Neural progenitor cell (in vitro differentiated cells): ENCODE results near the gene KEAP1. TPM values are rescaled to one million over a fixed set of nuclear protein-coding genes. Genes with fewer than 3 reads are reported as not detected.

ENCODE experiments used
- DNase-seq: peaks from one replicate; pipeline ENCODE4 v3.0.0-alpha.2; 2016; ENCODE audit warnings: low spot score
- H2AFZ ChIP-seq: fragments of 200-600 bp; sonication (generic); replicated peaks from 2 replicates; pipeline ENCODE4 v1.6.1; 2016; ENCODE audit warnings: antibody characterized with exemption
- H3F3A ChIP-seq: fragments of 200-600 bp; sonication (generic); 2 replicates; pipeline ENCODE4 v1.6.1; 2016; ENCODE audit warnings: antibody characterized with exemption, low read depth
- H3K27ac ChIP-seq: fragments of 200-600 bp; sonication (generic); 2 replicates; pipeline ENCODE4 v1.5.1; 2016; ENCODE audit warnings: mild to moderate bottlenecking
- H3K27me3 ChIP-seq: fragments of 200-600 bp; sonication (generic); 2 replicates; pipeline ENCODE4 v1.6.1; 2016; ENCODE audit warnings: mild to moderate bottlenecking, moderate library complexity
- H3K36me3 ChIP-seq: fragments of 200-600 bp; sonication (generic); 2 replicates; pipeline ENCODE4 v1.5.1; 2016
- H3K4me1 ChIP-seq: fragments of 200-600 bp; sonication (generic); 2 replicates; pipeline ENCODE4 v1.6.1; 2016; ENCODE audit warnings: mixed run types
- H3K4me2 ChIP-seq: fragments of 200-600 bp; sonication (generic); 2 replicates; pipeline ENCODE4 v1.6.1; 2016
- H3K4me3 ChIP-seq: fragments of 200-600 bp; sonication (generic); 2 replicates; pipeline ENCODE4 v1.5.1; 2016
- H3K79me2 ChIP-seq: fragments of 200-600 bp; sonication (generic); 2 replicates; pipeline ENCODE4 v1.6.1; 2016; ENCODE audit warnings: low read depth
- H3K9ac ChIP-seq: fragments of 200-600 bp; sonication (generic); 2 replicates; pipeline ENCODE4 v1.6.1; 2016
- H3K9me3 ChIP-seq: fragments of 200-600 bp; sonication (generic); 2 replicates; pipeline ENCODE4 v1.5.1; 2016; ENCODE audit warnings: low read depth
- H4K20me1 ChIP-seq: fragments of 200-600 bp; sonication (generic); 2 replicates; pipeline ENCODE4 v1.6.1; 2016; ENCODE audit warnings: low read depth
- H3K27ac Mint-ChIP-seq: 3 replicates; pipeline ENCODE4 v1.8.0; 2021; ENCODE audit warnings: mixed read lengths
- H3K27me3 Mint-ChIP-seq: 2 replicates; pipeline ENCODE4 v1.8.0; 2022; ENCODE audit warnings: low read depth, mild to moderate bottlenecking, inconsistent platforms, moderate library complexity, mixed read lengths; ENCODE audit not compliant: insufficient read depth
- H3K36me3 Mint-ChIP-seq: 3 replicates; pipeline ENCODE4 v1.8.0; 2021; ENCODE audit warnings: mixed read lengths
- H3K4me1 Mint-ChIP-seq: 3 replicates; pipeline ENCODE4 v1.8.0; 2021; ENCODE audit warnings: mixed read lengths
- H3K4me3 Mint-ChIP-seq: 3 replicates; pipeline ENCODE4 v1.8.0; 2021; ENCODE audit warnings: mild to moderate bottlenecking, moderate library complexity, mixed read lengths
- H3K9me3 Mint-ChIP-seq: 3 replicates; pipeline ENCODE4 v1.8.0; 2020; ENCODE audit warnings: mixed read lengths
- EZH2 ChIP-seq: fragments of 200-600 bp; sonication (generic); IDR thresholded peaks from 2 replicates; pipeline ENCODE4 v1.6.1; 2017; ENCODE audit warnings: antibody characterized with exemption, mild to moderate bottlenecking, moderate library complexity
- EZH2phosphoT487 ChIP-seq: fragments of 200-600 bp; sonication (generic); IDR thresholded peaks from 2 replicates; pipeline ENCODE4 v1.6.1; 2017; ENCODE audit warnings: antibody characterized with exemption
- total RNA-seq: library from RNA; depleted of rRNA; stranded (reverse); fragments of >200 nt; gene quantifications from 2 replicates; pipeline ENCODE4 v1.2.3, GENCODE V29; 2015; ENCODE audit warnings: low replicate concordance
- TF ChIP-seq, protein P1 (sequence below): fragments of 200-600 bp; sonication (generic); IDR thresholded peaks from 2 replicates; pipeline ENCODE4 v1.5.1; 2017; ENCODE audit warnings: antibody characterized with exemption, mild to moderate bottlenecking

The KEAP1 gene
- total RNA-seq, 1 donor from 2014 or later, result 25.2 TPM

GRCh38 chr19:10550336-10550735 is 47.2 kb upstream of the KEAP1 start:
- Histone ChIP-seq H4K20me1 (no peaks in the 10 kb centered on the region), H3K4me2 (no peak overlapping the region), H3K27me3 (no peaks in the 10 kb centered on the region), H3K79me2 (peaks cover 5% of the 10 kb centered on the region), H3F3A (peaks cover 15% of the 10 kb centered on the region), H3K9me3 (no peaks in the 10 kb centered on the region), H3K4me1 (no peaks in the 10 kb centered on the region), H3K9ac (no peak overlapping the region), H3K4me3 (no peak overlapping the region), H2AFZ (no peak overlapping the region), H3K27ac (no peak overlapping the region), H3K36me3 (no peaks in the 10 kb centered on the region)
- TF ChIP-seq, protein P1, sequence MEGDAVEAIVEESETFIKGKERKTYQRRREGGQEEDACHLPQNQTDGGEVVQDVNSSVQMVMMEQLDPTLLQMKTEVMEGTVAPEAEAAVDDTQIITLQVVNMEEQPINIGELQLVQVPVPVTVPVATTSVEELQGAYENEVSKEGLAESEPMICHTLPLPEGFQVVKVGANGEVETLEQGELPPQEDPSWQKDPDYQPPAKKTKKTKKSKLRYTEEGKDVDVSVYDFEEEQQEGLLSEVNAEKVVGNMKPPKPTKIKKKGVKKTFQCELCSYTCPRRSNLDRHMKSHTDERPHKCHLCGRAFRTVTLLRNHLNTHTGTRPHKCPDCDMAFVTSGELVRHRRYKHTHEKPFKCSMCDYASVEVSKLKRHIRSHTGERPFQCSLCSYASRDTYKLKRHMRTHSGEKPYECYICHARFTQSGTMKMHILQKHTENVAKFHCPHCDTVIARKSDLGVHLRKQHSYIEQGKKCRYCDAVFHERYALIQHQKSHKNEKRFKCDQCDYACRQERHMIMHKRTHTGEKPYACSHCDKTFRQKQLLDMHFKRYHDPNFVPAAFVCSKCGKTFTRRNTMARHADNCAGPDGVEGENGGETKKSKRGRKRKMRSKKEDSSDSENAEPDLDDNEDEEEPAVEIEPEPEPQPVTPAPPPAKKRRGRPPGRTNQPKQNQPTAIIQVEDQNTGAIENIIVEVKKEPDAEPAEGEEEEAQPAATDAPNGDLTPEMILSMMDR, result no peak
- TF ChIP-seq EZH2 (no peak), EZH2phosphoT487 (no peak)
- H3K9me3 Mint-ChIP-seq, result no peaks in the 10 kb centered on the region
- no peaks in the 10 kb centered on the region for H3K4me1 Mint-ChIP-seq
- peaks cover 3% of the 10 kb centered on the region for H3K27me3 Mint-ChIP-seq
- H3K27ac Mint-ChIP-seq, result no peak overlapping the region
- DNase-seq, result no peak
- no peak overlapping the region for H3K4me3 Mint-ChIP-seq
- peaks cover 16% of the 10 kb centered on the region for H3K36me3 Mint-ChIP-seq

- H3F3A ChIP-seq, result peaks cover 15% of the 10 kb centered on the region
- H3K9ac ChIP-seq, result no peak overlapping the region
- no peaks in the 10 kb centered on the region for H3K36me3 ChIP-seq
- H2AFZ ChIP-seq, result no peak overlapping the region
- Mint-ChIP-seq H3K27ac (no peak overlapping the region), H3K36me3 (peaks cover 16% of the 10 kb centered on the region), H3K4me3 (no peak overlapping the region), H3K4me1 (peaks cover 5% of the 10 kb centered on the region), H3K27me3 (peaks cover 3% of the 10 kb centered on the region), H3K9me3 (no peaks in the 10 kb centered on the region)
- H3K9me3 ChIP-seq, result no peaks in the 10 kb centered on the region
- H4K20me1 ChIP-seq, result peaks cover 3% of the 10 kb centered on the region
- peaks cover 11% of the 10 kb centered on the region for H3K79me2 ChIP-seq
- H3K4me1 ChIP-seq, result no peaks in the 10 kb centered on the region
- H3K27me3 ChIP-seq, result no peaks in the 10 kb centered on the region
- no peak overlapping the region for H3K4me3 ChIP-seq
- no peak overlapping the region for H3K4me2 ChIP-seq
- TF ChIP-seq EZH2phosphoT487, result no peak
- TF ChIP-seq EZH2, result no peak
- TF ChIP-seq, protein P1, result no peak
- no peak for DNase-seq
- no peak overlapping the region for H3K27ac ChIP-seq
Measured at GRCh38 chr19:10549733-10550132, 46.6 kb upstream of the KEAP1 start.

DNA sequence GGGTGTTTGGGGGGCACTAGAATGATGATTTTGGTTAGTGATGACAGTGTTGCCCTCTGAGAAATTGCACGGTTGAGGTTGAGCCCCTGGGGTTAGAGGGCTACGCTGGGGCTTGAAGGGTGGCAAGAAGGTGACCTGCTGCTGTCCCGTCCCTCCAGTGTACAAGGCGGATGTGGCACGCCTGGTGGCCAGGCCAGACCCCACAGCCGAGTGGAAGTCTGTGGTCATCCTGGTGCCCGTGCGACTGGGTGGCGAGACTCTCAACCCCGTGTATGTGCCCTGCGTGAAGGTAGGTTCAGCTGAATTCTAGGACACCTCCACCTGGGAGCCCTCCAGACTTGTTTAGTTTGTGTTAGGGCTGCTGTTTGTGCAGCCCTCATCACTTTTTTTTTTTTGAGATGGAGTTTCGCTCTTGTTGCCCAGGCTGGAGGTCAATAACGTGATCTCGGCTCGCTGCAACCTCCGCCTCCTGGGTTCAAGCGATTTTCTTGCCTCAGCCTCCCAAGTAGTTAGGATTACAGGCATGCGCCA is 45.7 kb upstream of the KEAP1 start:
- H3K9me3 Mint-ChIP-seq, result no peaks in the 10 kb centered on the region
- Histone ChIP-seq H3K79me2 (peaks cover 19% of the 10 kb centered on the region), H2AFZ (no peak overlapping the region), H3K4me2 (no peak overlapping the region), H3K27ac (no peak overlapping the region), H3K4me3 (no peak overlapping the region), H3K36me3 (no peaks in the 10 kb centered on the region), H4K20me1 (peaks cover 8% of the 10 kb centered on the region), H3F3A (peaks cover 15% of the 10 kb centered on the region), H3K4me1 (no peaks in the 10 kb centered on the region), H3K27me3 (no peaks in the 10 kb centered on the region), H3K9ac (no peak overlapping the region), H3K9me3 (no peaks in the 10 kb centered on the region)
- H3K36me3 Mint-ChIP-seq, result peaks cover 13% of the 10 kb centered on the region
- DNase-seq, result no peak
- TF ChIP-seq, protein P1, result no peak
- TF ChIP-seq EZH2phosphoT487, result no peak
- TF ChIP-seq EZH2, result no peak
- H3K4me1 Mint-ChIP-seq, result peaks cover 5% of the 10 kb centered on the region
- H3K27ac Mint-ChIP-seq, result no peak overlapping the region
- peaks cover 3% of the 10 kb centered on the region for H3K27me3 Mint-ChIP-seq
- no peak overlapping the region for H3K4me3 Mint-ChIP-seq
